Measurements from ENCODE around the gene MRPS15.

Gene MRPS15

GRCh38 chr1:36457691-36458090 lies 6.5 kb downstream of the MRPS15 start:
- no peak for DNase-seq (ENCODE audit: low spot score)

- DNase-seq (ENCODE audit: low spot score) = no peak
Measured at GRCh38 chr1:36456391-36456928, 7.7 kb downstream of the MRPS15 start.

- no peak for DNase-seq (ENCODE audit: low spot score)
Measured at GRCh38 chr1:36455386-36455785, 8.8 kb downstream of the MRPS15 start.

GRCh38 chr1:36453600-36454388 lies 10.4 kb downstream of the MRPS15 start:
- no peak for DNase-seq (ENCODE audit: low spot score)

- DNase-seq (ENCODE audit: low spot score) = no peak
Measured at GRCh38 chr1:36453051-36453450, 11.1 kb downstream of the MRPS15 start.

- DNase-seq (ENCODE audit: low spot score) = no peak
Measured at GRCh38 chr1:36450919-36451305, 13.3 kb downstream of the MRPS15 start.

GRCh38 chr1:36450270-36450918 lies 13.8 kb downstream of the MRPS15 start, which contains the start of gene OSCP1:
OSCP1 (minus strand) TSS chr1:36450451; CDS start chr1:36450369, 82 bp downstream.
- peak; percentile 96 for DNase-seq (ENCODE audit: low spot score)

GRCh38 chr1:36448530-36449056 lies 15.6 kb downstream of the MRPS15 start:
- no peak for DNase-seq (ENCODE audit: low spot score)

- DNase-seq (ENCODE audit: low spot score) = no peak
Measured at GRCh38 chr1:36447450-36447849, 16.7 kb downstream of the MRPS15 start.

- no peak for DNase-seq (ENCODE audit: low spot score)
Measured at GRCh38 chr1:36446746-36447145, 17.4 kb downstream of the MRPS15 start.

GRCh38 chr1:36446271-36446670 lies 17.9 kb downstream of the MRPS15 start:
- DNase-seq (ENCODE audit: low spot score) = no peak

- no peak for DNase-seq (ENCODE audit: low spot score)
Measured at GRCh38 chr1:36443297-36443696, 20.9 kb downstream of the MRPS15 start.

- DNase-seq (ENCODE audit: low spot score) = no peak
Measured at GRCh38 chr1:36442337-36442736, 21.8 kb downstream of the MRPS15 start.

- no peak for DNase-seq (ENCODE audit: low spot score)
Measured at GRCh38 chr1:36440646-36441045, 23.5 kb downstream of the MRPS15 start.

- no peak for DNase-seq (ENCODE audit: low spot score)
Measured at GRCh38 chr1:36440044-36440443, 24.1 kb downstream of the MRPS15 start.

GRCh38 chr1:36438715-36439114 lies 25.5 kb downstream of the MRPS15 start:
- no peak for DNase-seq (ENCODE audit: low spot score)

GRCh38 chr1:36436821-36437220 lies 27.4 kb downstream of the MRPS15 start:
- DNase-seq (ENCODE audit: low spot score) = peak; percentile 96

- no peak for DNase-seq (ENCODE audit: low spot score)
Measured at GRCh38 chr1:36433102-36433501, 31.1 kb downstream of the MRPS15 start.

GRCh38 chr1:36432616-36433015 lies 31.6 kb downstream of the MRPS15 start:
- DNase-seq (ENCODE audit: low spot score) = peak; percentile 82

GRCh38 chr1:36425791-36426190 lies 38.4 kb downstream of the MRPS15 start:
- DNase-seq (ENCODE audit: low spot score) = peak; percentile 17

GRCh38 chr1:36421649-36422048 lies 42.5 kb downstream of the MRPS15 start:
- DNase-seq (ENCODE audit: low spot score) = no peak

GRCh38 chr1:36420836-36421317 lies 43.3 kb downstream of the MRPS15 start:
- peak; percentile 84 for DNase-seq (ENCODE audit: low spot score)

GRCh38 chr1:36420409-36420808 lies 43.8 kb downstream of the MRPS15 start:
- no peak for DNase-seq (ENCODE audit: low spot score)
